Stimulated activated CD8-positive, alpha-beta memory T cell treated with anti-CD3 and anti-CD28 coated beads, Interleukin-4, amount 100 ng/mL, for 4 hours (primary cell): ENCODE data around the gene CDCA3.
"Not testable (repeated sequence)": the region's sequence is repeated elsewhere in the genome, so short reads cannot be mapped to it uniquely, and the experiment has no call there.

Source experiments
- DNase-seq, 2 donors: peaks; one replicate each; pipeline ENCODE4 v3.0.0-alpha.2; 2020; ENCODE audit warnings: low read depth in 2 of 2, low spot score in 1 of 2

CDCA3 gene

DNA sequence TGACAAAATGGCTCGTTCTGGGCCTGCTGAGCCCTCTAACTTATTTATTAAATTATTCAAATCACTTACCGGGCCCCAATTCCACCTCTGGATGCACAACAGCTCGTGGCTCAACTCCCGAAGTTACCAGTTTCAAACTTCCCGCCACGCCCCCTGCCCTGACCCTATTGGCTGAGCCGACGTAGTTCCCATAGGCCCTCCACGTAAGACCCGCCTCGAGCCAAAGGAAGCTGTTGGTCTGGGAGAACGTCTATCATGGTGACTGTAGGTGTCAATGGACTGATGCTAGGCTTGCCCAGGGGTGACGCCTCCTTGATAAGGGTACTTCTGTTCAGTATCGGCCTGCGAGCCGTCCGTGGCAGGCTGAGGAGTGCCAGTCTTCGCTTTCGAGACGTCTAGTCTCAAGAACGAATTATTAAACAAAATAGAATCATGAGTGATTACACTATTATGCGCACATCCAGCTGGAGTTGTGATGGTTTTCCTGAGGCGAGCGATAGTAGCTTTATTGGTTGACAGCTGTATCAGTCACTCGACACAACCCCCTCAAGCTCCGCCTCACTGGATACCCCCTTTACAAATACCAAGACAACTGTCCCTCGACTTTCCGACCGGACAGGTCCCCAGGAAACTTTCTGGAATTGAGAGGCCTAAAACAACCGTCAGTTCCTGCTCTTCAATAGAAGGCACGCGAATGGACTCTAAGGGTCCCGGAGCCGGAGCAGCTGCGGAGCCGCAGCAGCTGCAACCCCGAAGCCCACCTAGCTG is at the start of gene CDCA3:
Gene CDCA3, minus strand, starts transcription at position 134 of the 768 bp plus-strand sequence. CDS start 334 bp downstream, outside the sequence.
- DNase-seq, result peak; percentile 83 to 87

DNA sequence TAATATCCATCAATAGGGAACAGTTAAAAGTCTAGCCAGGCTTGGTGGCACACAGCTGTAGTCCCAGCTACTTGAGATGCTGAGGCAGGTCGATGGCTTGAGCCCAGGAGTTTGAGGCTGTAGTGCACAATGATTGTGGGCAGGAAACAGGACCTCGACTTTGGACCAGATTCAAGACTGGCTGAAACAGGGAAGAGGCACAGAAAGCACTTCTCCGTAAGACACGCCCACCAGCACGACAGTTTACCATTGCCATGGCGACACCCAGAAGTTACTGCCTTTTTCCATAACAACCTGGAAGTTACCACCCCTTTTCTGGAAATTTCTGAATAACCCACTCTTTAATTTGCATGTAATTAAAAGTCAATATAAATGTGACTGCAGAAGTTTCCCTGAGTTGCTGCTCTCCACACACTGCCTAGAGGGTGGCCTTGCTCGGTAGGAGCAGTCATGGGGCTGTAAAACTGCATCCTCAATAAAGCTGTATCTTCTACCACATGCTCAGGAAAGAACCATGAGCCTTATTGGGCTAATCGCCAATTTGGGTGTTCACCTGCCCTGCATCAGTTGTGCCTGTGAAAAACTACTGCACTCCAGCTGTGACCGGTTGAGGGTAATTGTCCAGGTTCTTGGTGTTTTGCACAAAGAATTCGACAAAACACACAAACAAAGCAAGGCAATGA is 48.9 kb upstream of the CDCA3 start:
- no peak for DNase-seq

DNA sequence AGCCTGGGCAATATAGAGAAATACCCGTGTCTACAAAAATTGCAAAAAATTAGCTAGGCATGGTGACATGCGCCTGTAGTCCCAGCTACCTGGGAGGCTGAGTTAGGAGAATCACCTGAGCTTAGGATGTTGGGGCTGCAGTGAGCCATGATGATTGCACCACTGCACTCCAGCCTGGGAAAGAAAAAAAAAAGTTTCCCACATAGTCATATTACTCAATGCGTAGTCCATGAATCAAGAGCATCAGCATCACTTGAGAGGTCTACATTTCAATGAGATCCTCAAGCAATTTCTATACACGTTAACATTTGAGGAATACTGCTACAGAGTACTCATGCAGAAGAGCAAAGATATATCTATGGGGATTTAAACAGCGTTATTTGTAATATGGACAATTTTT is 48.3 kb upstream of the CDCA3 start:
- DNase-seq, result no peak

DNA sequence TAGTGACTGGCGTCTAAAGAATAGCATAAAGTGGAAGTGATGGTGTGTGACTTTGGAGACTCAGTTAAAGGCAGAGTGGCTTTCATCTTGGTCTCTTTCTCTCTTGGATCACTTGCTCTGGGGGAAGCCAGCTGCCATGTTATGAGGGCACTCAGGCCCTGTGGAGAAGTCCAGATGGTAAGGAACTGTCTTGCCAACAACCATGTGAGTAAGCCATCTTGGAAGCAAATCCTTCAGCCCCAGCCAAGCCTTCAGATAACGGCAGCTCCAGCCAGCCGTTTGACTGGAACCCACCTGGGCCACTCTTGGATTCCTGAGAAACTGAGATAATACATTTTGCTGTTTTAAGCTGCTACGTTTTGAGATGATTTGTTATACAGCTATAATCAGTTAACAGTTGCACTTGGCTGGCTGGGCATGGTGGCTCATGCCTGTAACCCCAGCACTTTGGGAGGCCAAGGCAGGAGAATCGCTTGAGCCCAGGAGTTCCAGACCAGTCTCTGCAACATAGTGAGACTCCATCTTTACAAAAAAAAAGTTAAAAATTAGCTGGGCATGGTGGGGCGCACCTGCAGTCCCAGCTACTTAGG is 45.9 kb upstream of the CDCA3 start:
- no peak for DNase-seq

DNA sequence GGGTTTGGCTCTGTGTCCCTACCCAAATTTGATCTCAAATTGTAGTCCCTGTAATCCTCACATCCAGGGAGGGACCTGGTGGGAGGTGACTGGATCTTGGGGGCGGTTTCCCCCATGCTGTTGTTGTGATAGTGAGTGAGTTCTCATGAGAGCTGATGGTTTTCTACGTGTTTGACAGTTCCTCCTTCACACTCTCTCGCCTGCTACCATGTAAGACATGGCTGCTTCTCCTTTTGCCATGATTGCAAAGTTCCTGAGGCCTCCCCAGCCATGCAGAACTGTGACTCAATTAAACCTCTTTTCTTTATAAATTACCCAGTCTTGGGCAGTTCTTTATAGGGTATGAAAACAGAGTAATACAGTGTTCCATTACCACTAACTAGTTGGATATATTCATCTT is 43.2 kb upstream of the CDCA3 start:
- DNase-seq, result no peak

DNA sequence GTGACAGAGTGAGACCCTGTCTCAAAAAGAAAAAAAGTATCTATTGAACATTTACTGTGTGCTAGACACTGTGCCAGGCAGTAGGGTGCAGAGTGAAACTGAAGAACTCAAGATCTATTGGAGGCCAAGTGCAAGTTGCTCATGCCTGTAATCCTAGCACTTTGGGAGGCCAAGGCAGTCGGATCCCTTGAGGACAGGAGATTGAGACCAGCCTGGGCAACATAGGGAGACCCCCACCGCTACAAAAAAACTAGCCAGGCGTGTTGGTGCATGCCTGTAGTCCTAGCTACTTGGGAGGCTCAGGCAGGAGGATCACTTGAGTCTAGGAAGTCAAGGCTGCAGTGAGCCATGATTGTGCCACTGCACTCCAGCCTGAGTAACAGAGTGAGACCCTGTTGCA is 41.6 kb upstream of the CDCA3 start:
- DNase-seq, result not testable (repeated sequence)

DNA sequence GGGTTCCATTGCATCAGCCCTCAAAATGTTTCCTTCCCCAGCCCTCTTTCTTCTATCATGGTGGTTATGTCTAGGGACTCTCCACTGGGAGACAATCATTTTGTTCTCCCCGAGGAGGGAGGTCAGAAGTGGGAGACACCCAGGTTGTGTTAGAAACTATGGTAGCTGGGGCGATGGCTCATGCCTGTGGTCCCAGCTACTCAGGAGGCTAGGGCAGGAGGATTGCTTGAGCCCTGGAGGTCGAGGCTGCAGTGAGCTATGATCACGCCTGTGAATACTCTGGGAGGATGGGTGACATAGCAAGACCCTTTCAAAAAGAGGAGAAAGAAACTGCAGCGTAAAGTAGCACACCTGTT is 40.5 kb upstream of the CDCA3 start:
- DNase-seq, result no peak

DNA sequence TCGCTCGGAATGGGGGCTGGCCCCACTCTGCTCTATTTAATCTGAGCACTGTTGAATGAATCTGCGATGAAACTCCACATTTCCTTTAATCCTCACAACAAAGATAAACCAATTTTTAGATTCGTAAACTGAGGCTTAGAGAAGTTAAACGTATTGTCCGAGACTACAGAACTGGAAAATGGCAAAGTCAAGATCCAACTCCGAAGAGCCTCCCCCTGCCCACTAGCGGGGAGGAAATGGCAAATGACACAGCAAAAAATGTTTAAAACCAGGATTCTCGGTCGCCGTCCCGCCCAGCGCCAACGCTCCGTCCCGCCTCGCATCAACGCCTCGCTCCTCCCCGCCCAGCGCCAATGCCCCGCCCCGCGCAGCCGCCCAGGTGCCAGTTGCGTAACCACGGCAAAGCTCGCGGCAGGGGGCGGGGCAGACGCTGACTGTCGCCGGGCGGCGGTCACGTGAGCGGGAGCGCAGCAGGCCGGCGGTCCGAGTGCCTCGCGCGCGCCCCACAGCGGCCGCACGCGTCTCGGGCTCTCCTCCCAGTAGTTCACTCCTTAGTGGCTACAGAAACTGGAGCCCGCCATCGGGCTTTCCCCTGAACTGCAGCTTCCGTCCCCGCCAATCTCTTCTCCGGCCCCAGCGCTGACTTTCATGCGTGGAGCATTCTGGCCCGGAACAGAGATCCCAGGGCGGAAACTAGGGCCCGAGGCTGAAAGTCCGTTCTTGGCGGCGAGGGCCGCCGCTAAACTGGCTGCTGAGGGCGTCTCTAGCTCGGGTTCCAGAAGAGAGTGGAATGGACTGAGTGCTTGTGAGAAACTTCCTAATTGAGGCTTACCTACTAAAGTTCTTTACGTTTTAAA is 39.9 kb upstream of the CDCA3 start:
- DNase-seq, result peak; percentile 96 to 97

DNA sequence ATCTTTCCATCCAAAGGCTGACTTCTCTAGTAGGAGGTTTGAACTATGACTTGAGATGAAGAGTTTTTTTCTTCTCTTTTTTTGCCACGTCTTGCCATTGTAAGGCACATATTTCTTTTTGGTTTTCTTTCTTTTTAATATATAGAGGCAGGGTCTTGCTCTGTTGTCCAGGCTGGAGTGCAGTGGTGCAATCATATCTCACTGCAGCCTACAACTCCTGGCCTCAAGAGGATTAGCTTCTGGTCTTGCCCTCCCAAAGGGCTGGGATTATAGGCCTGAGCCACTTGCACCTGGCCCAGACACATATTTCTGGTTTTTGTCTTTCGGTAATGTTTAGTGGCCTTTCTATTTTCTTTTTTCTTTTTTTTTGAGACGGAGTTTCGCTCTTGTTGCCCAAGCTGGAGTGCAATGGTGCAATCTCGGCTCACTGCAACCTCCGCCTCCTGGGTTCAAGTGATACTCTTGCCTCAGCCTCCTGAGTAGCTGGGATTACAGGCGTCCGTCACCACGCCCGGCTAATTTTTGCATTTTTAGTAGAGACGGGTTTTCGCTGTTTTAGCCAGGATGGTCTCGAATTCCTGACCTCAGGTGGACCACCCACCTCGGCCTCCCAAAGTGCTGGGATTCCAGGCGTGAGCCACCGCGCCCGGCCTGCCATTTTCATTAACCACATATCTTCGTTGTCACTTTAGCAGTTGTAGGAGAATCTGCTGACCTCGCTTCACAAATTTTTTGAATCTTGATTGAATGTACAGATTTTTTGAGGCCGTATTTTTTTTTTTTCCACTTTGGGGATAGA is 38.9 kb upstream of the CDCA3 start:
- not testable (repeated sequence) for DNase-seq

DNA sequence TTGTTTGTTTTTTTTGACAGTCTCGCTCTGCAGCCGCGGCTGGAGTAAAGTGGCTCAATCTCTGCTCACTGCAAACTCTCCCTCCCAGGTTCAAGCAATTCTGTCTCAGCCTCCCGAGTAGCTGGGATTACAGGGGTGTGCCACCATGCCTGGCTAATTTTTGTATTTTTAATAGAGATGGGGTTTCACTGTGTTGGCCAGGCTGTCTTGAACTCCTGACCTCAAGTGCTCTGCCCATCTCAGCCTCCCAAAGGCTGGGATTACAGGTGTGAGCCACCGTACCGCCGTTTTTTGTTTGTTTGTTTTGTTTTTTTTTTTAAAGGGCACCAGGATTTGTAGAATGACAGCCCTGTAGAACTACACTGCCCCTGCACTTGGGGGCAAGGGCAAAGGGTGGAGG is 37.7 kb upstream of the CDCA3 start:
- not testable (repeated sequence) for DNase-seq

DNA sequence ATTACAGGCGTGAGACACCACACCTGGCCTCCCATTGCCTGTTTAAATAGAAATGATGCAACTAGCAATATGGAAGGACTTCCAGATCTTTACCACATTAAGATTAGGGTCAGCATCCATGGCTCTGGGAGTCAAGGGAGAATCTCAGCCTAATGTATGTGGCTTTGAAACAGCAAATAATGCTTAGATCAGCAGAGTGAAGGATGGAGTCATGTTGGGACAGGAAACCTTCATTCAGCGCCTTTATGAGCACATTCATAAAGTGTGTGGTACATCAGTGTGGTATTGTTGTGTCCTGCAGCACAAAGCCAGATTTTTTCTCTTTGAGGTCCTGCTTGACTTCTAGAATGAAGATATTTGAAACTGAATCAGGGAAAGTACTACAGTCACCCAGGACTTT is 37.3 kb upstream of the CDCA3 start:
- no peak for DNase-seq

DNA sequence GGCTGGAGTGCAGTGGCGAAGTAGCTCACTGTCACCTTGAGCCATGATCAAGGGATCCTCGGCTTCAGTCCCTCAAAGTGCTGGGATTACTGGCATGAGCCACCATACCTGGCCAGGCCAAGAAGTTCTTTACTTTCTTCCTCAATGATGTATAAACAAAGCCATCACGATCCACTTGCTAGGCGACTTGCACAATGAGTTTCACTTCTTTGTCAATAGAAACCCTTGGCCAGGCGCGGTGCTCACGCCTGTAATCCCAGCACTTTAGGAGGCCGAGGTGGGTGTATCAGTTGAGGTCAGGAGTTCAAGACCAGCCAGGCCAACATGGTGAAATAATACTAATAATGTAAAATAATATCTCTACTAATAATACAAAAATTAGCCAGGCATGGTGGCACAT is 36.4 kb upstream of the CDCA3 start:
- no peak for DNase-seq

DNA sequence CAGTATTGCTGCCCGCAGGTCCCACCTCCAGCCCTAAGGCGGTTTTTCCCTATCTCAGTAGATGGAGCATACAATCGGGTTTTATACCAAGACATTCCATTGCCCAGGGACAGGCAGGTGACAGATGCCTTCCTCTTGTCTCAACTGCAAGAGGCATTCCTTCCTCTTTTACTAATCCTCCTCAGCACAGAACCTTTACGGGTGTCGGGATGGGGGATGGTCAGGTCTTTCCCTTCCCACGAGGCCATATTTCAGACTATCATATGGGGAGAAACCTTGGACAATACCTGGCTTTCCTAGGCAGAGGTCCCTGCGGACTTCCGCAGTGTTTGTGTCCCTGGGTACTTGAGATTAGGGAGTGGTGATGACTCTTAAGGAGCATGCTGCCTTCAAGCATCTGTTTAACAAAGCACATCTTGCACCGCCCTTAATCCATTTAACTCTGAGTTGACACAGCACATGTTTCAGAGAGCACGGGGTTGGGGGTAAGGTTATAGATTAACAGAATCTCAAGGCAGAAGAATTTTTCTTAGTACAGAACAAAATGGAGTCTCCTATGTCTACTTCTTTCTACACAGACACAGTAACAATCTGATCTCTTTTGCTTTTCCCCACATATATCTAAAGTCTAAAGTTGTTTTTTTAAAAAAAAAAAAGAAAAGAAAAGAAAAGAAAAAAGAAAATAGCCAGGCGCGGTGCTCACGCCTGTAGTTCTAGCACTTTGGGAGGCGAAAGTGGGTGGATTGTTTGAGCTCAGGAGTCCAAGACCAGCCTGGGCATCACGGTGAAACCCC is 35.3 kb upstream of the CDCA3 start:
- not testable (repeated sequence) for DNase-seq

DNA sequence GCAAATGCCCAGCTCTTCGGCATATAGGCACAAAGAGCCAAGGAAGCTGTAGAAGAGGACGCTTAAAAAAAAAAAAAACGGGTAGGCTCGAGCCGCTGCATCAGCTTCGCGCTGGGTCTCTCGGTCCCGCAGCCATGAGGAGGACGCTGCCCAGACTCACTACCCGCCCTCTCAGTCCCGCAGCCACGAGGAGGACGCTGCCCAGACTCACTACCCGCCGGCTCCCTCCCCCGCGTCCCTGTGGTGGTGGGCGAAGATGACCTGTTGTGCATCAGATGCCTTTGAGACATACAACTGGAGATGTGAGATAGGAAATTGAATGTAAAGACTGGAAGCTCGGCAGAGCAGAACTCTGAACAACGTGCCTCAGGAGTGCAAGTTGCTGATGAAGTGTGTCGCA is 33.5 kb upstream of the CDCA3 start:
- no peak for DNase-seq

DNA sequence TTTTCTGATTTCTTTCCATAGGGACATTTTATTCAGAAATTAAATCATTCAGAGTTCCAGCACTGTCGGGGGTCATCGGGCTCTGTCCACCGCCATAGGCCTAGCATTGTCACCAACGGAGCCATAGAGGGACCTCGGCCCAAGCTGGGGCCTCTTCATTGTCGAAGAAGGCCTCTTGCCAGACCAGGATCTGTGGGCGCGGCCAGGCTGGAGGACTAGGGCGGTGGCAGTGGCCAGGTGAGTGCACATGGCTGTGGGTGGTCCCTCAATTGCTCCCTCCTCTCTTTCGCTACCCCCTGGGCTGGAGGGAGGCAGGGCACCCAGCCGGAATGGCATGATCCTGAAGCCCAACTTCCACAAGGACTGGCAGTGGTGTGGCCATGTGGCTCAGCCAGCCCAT is 32.6 kb upstream of the CDCA3 start:
- DNase-seq, result no peak

DNA sequence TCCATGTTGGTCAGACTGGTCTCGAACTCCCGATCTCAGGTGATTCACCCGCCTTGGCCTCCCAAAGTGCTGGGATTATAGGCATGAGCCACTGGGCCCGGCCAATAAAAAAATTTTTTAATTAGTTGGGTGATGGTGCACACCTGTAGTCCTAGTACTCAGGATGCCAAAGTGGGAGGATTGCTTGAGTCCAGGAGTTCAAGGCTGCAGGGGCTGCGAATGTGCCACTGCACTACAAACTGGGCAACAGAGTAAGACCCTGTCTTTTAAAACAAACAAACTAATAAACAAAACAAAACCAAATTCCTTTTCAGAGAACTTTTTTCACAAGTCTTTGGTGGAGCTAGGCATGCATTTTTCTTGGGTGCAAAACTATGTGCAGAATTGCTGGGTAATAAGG is 32.2 kb upstream of the CDCA3 start:
- no peak for DNase-seq

DNA sequence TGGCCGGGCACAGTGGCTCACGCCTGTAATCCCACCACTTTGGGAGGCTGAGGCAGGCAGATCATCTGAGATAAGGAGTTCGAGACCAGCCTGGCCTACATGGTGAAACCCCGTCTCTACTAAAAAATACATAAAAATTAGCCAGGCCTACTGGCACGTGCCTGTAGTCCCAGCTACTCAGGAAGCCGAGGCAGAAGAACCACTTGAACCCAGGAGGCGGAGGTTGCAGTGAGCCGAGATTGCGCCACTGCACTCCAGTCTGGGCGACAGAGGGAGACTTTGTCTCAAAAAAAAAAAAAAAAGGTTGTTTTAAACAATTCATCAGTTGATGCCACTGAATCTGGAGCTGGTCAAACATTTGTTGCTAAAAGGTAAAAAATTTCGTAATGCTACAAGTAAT is 28.7 kb upstream of the CDCA3 start:
- DNase-seq, result not testable (repeated sequence)

DNA sequence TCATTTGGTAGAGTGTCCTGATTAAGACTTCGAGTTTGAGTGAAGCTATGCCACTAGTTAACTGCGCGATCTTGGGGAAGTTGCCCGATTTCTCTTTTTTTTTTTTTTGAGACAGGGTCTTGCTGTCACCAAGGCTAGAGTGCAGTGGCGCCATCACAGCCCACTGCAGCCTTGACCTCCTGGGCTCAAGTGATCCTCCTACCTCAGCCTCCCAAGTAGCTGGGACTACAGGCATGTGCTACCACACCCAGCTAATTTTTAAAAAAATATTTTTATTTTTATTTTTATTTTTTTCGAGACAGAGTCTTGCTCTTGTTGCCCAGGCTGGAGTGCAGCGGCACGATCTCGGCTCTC is 22.9 kb upstream of the CDCA3 start:
- DNase-seq, result not testable (repeated sequence)

DNA sequence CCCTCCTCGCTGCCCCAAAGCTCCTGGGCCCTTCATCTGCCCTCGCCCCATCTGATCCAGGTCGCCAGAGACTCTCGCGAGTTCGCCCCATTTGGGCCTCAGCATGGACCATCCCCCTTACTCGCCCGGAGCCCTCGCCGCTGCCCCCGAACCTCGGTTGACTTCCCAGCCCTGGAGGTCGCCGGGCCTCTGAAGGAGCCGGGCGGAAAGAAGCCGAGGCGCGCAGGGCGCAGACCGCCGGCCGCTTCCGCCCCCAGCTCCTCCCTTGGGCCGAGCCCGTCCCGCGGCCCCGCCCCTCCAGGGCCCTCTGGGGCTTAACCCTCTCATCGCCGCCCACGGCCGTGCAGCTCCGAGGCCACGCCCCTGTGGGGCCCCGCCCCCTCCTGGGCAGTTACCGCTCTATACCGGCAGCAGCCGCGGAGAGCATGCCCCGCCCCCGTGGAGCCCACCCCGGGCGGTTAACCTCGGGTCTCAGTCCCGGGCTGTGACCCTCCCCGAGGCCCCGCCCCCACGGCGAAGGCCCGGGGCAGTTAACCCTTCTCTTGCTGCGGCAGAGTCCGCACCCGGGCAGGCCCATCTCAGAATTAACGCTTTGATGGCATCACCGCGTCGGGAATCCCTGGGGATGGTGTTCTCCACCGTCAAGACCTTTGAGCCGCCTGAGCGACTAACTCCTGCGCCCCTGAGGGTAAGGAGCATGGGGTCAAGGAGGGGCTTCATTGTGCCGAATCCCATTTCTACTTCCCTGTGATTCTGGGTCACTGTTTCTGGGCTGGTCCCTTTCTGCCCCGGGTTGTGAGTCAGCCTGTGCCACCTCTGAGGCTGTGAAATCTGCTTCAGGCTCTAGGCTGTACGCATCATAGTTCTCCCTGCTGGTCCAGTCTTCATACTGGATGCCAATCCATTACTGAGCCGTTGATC is 22.3 kb upstream of the CDCA3 start, which contains the start of gene SPSB2:
Gene SPSB2, minus strand, starts transcription at position 210 of the 921 bp plus-strand sequence. CDS start 402 bp downstream, outside the sequence.
- peak; percentile 98 to 99 for DNase-seq
